ENCODE data around the gene CAV3. TPM values are rescaled to one million over a fixed set of nuclear protein-coding genes. Genes with fewer than 3 reads are reported as not detected.

Gene CAV3
- total RNA-seq, 1 donor from 2014 or later: not detected

DNA sequence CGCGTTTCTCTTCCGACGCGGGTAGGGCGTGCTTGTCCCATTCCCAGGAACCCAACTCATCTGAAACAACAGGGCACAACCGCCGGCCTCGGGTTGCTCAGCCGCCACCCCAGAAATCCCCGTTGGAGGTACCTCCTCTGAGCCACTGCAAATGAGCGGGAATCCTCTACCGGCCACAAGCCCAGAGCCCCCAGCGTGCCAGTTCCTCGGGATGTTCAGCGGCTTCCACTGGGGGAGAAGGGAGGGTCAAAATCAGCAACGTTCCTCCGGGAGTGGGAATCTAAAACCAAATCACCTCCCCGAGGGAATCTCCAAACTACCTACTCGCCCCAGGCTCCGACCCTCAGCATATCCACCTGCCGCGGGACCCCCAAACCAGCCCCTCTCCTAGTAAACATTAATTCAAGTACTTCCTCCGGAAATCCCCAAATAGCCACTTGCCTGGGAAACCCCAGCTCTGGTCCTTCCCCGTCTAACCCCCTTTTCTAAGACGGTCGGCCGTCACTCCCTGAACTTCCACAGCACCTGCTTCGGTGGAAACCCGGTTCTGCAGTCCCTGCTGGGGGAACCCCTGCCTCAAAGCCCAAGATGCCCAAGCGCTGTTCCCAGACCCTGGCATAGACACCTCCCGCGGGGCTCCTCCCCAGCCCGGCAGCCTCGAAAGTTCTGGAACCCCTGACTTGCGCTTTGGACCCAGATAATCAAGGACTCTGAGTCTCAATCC lies 34.9 kb downstream of the CAV3 start:
- Histone ChIP-seq H3K27ac (no peak overlapping the region), H3K36me3 (no peaks in the 10 kb centered on the region), H3K4me3 (peak overlapping the region; percentile 40 to 68), H3K27me3 (peaks cover 3% of the 10 kb centered on the region), H3K9me3 (no peaks in the 10 kb centered on the region), H3K4me1 (peaks cover 0 to 17% of the 10 kb centered on the region in 2 donors)
- intact Hi-C loops (cut with DNase I): loop anchor here (5.0 kb wide), 2 partner anchors 106 to 326 kb away; no protein-coding TSS in a partner anchor
- TF ChIP-seq, protein P1, sequence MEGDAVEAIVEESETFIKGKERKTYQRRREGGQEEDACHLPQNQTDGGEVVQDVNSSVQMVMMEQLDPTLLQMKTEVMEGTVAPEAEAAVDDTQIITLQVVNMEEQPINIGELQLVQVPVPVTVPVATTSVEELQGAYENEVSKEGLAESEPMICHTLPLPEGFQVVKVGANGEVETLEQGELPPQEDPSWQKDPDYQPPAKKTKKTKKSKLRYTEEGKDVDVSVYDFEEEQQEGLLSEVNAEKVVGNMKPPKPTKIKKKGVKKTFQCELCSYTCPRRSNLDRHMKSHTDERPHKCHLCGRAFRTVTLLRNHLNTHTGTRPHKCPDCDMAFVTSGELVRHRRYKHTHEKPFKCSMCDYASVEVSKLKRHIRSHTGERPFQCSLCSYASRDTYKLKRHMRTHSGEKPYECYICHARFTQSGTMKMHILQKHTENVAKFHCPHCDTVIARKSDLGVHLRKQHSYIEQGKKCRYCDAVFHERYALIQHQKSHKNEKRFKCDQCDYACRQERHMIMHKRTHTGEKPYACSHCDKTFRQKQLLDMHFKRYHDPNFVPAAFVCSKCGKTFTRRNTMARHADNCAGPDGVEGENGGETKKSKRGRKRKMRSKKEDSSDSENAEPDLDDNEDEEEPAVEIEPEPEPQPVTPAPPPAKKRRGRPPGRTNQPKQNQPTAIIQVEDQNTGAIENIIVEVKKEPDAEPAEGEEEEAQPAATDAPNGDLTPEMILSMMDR (IDR thresholded peaks at IDR 0.05): no peak
- DNase-seq (ENCODE audit: low spot score in 2 of 2): peak in 1 of 2 donors; percentile 56

DNA sequence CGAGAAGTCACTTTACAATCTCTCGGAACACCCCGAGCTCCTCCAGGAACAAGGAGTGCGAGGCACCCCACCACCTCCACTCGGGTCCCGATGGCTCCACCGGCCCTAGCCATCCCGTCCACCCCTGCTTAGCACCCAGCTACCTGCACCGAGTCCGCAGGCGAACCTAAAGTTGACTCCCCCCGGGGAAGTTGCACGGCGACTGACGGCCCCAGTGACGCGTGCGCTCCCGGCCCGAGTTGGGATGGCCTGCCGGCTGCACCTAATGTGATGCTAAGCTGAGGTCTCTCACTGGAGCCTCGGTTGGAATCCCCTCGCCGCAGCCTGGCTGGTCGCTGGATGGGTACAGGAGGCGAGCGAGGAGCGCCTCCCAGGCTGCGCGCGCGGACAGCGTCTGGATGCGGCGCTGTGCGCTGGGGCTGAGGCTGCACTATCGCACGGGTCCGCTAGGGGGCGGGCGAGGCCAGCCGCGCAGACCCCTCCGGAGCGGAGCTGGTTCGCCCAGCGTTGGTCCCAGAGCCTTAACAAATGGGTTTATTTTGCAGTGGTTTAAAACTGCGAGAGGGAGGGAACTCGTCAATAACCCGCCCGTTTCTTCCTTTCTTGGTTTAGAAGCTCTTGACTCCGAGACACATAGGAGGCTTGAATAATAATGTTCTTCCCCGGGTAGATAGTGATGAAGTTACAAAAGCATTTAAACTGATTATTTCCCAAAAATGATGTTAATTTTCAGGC lies 35.7 kb downstream of the CAV3 start, which contains the start of gene OXTR:
OXTR (minus strand) TSS at position 526 of the 735 bp plus-strand sequence. CDS start 1,426 bp downstream, outside the sequence.
- intact Hi-C loops (cut with DNase I): loop anchor here (5.0 kb wide), 2 partner anchors 107 to 327 kb away; no protein-coding TSS in a partner anchor
- peak in 1 of 2 donors; percentile 67 for DNase-seq (ENCODE audit: low spot score in 2 of 2)
- H3K27me3 ChIP-seq: peaks cover 3% of the 10 kb centered on the region

DNA sequence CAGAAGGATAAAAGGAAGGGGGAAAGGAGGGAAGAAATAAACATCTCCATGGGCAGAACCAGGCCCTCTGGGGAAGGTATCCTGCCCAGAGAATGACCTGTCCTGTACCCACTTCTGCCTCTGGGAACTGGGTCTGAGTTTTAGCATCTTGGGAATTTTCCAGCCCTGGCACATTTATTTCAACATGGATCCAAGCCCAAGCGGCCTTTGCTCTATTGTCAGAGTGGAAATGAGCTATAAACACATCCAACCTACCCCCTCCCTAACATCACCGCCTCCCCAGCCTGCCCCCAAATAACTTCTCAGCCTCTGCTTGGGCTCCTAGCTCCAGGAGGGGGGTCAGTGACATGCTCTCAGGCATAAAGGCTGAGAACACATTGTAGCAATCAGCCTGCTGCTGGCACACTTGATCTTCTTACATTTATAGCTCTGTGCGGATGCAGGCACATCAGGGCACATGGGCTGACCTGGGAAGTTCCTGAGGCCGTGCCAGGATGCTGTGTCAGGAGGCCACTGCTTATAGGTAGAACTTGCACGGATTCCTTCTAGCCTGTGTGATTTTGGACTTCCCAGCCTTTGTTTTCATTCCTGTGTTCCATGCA lies 40.4 kb downstream of the CAV3 start:
- intact Hi-C loops (cut with DNase I): no loop called here
- Histone ChIP-seq H3K27me3 (peaks cover 2% of the 10 kb centered on the region), H3K27ac (no peak overlapping the region), H3K9me3 (no peaks in the 10 kb centered on the region), H3K36me3 (no peaks in the 10 kb centered on the region), H3K4me1 (peaks cover 0 to 5% of the 10 kb centered on the region in 2 donors), H3K4me3 (no peak overlapping the region)
- peak in 1 of 2 donors; percentile 27 for DNase-seq (ENCODE audit: low spot score in 2 of 2)
- TF ChIP-seq, protein P1 (IDR thresholded peaks at IDR 0.05): no peak

More for the DNA sequence above, 35.7 kb downstream of the CAV3 start, which contains the start of gene OXTR:
- Histone ChIP-seq H3K9me3 (no peaks in the 10 kb centered on the region), H3K4me1 (peaks cover 0 to 17% of the 10 kb centered on the region in 2 donors), H3K27ac (no peak within 1 kb of the TSS), H3K4me3 (peak within 1 kb of the TSS; percentile 37 to 68), H3K36me3 (no peaks in the 10 kb centered on the region)
- TF ChIP-seq, protein P1 (IDR thresholded peaks at IDR 0.05): peak; percentile 90 to 100 (median 99)

DNA sequence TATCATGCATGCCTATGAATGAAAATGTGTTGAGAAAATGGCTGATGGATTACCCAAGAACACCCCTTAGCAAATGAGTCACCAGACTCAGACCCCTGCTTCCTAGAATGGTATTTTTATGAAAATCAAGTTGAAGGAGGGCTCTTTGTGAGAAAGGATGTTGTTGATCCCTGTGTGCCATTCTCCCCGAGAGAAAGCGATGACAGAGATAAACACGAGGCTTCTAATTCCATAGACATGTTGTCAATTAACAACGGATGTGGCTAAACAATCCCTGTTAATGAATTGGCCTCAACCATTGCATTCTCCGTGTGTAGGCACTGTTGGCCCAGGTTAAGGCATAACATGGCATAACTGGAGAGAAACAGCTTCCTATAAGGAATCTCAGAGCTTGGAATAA lies 41.6 kb downstream of the CAV3 start:
- TF ChIP-seq, protein P1 (IDR thresholded peaks at IDR 0.05): no peak
- H3K27ac ChIP-seq: no peak overlapping the region
- no peaks in the 10 kb centered on the region for H3K9me3 ChIP-seq
- H3K36me3 ChIP-seq: no peaks in the 10 kb centered on the region
- no peaks in the 10 kb centered on the region for H3K4me1 ChIP-seq
- no peaks in the 10 kb centered on the region for H3K27me3 ChIP-seq
- intact Hi-C loops (cut with DNase I): no loop called here
- no peak overlapping the region for H3K4me3 ChIP-seq
- peak in 1 of 2 donors; percentile 4 for DNase-seq (ENCODE audit: low spot score in 2 of 2)

DNA sequence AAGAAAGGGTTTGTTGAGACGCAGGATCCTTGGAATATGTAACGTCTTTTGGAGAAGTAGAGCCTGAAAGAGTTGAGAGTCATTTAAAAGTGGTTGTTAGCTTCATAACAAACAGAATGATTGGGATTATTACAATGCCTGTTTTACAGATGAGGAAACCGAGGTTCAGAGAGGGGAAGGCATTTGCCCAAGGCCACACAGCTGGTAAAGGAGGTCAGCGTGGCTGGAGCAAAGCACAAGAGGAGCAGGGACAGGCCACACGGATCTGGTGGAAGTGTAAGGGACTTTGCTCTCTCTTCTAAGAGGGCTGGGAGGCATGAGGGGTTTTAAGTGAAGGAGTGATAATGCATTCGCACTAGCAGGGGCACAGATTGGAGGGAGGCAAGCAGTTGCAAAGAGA lies 42.0 kb downstream of the CAV3 start:
- no peak overlapping the region for H3K27ac ChIP-seq
- no peak for DNase-seq (ENCODE audit: low spot score in 2 of 2)
- intact Hi-C loops (cut with DNase I): no loop called here
- H3K4me3 ChIP-seq: no peak overlapping the region
- no peaks in the 10 kb centered on the region for H3K27me3 ChIP-seq
- no peaks in the 10 kb centered on the region for H3K9me3 ChIP-seq
- TF ChIP-seq, protein P1 (IDR thresholded peaks at IDR 0.05): no peak
- H3K4me1 ChIP-seq: no peaks in the 10 kb centered on the region
- no peaks in the 10 kb centered on the region for H3K36me3 ChIP-seq

Measured in ascending aorta (tissue), 2 donors.